Measurements from ENCODE around the gene RPE.

DNA sequence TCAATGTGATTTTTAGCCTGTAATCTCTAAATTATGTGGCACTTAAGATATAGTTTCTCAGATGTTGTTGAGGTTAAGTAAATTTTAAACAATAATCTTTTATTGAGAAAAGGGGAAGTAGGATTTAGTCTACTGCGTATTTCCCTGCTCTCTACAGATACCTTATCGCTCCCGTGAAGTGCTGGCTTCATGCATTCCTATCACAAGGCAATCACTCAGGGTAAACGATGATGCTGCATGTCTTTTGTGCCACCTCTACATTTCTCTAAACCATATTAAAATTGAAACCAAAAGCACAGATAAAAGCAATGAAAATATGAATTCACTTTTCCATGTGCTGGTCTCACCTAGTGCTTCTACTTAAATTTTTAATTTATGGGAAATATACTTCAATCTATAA is 14.4 kb upstream of the RPE start:
- TF ChIP-seq EZH2 (IDR thresholded peaks at IDR 0.05; ENCODE audit: borderline replicate concordance, low read length), result no peak
- TF ChIP-seq, protein P1, sequence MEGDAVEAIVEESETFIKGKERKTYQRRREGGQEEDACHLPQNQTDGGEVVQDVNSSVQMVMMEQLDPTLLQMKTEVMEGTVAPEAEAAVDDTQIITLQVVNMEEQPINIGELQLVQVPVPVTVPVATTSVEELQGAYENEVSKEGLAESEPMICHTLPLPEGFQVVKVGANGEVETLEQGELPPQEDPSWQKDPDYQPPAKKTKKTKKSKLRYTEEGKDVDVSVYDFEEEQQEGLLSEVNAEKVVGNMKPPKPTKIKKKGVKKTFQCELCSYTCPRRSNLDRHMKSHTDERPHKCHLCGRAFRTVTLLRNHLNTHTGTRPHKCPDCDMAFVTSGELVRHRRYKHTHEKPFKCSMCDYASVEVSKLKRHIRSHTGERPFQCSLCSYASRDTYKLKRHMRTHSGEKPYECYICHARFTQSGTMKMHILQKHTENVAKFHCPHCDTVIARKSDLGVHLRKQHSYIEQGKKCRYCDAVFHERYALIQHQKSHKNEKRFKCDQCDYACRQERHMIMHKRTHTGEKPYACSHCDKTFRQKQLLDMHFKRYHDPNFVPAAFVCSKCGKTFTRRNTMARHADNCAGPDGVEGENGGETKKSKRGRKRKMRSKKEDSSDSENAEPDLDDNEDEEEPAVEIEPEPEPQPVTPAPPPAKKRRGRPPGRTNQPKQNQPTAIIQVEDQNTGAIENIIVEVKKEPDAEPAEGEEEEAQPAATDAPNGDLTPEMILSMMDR (conservative IDR thresholded peaks at IDR 0.05 in 1 of 2, IDR thresholded peaks at IDR 0.05 in 1 of 2; ENCODE audit: extremely low read depth in 1 of 2, insufficient read depth in 1 of 2, low read depth in 1 of 2, low read length in 2 of 2), result no peak
